OCI-LY3 (cell line): ENCODE results near the gene IQGAP2.

ENCODE experiments used
- H2AFZ ChIP-seq: fragments of 200-600, 300-600 bp; shearing (Covaris generic); 2 replicates; pipeline ENCODE4 v1.6.0; 2014; ENCODE audit warnings: antibody characterized with exemption, low read depth, low read length
- H3K27ac ChIP-seq: fragments of 200-600, 300-600 bp; sonication (generic); 2 replicates; pipeline ENCODE4 v1.5.1; 2014; ENCODE audit warnings: mild to moderate bottlenecking, low read length, moderate library complexity, mixed read lengths
- H3K27me3 ChIP-seq: fragments of 200-600, 300-600 bp; sonication (generic); 2 replicates; pipeline ENCODE4 v1.6.1; 2014; ENCODE audit warnings: low read depth, low read length, mixed read lengths
- H3K36me3 ChIP-seq: fragments of 200-600, 300-600 bp; sonication (generic); replicated peaks from 2 replicates; pipeline ENCODE3; 2014; ENCODE audit warnings: low read depth, low read length, mixed read lengths
- H3K4me1 ChIP-seq: fragments of 300-600, 200-600 bp; sonication (generic); 2 replicates; pipeline ENCODE4 v1.6.1; 2014; ENCODE audit warnings: low read length, mixed read lengths
- H3K4me2 ChIP-seq: fragments of 200-600, 300-600 bp; sonication (generic); 2 replicates; pipeline ENCODE4 v1.6.1; 2014; ENCODE audit warnings: low read length, mixed read lengths
- H3K4me3 ChIP-seq: fragments of 300-600, 200-600 bp; sonication (generic); 2 replicates; pipeline ENCODE4 v1.5.1; 2014; ENCODE audit warnings: antibody characterized with exemption, mild to moderate bottlenecking, low read length, moderate library complexity
- H3K79me2 ChIP-seq: fragments of 300-600, 200-600 bp; shearing (Covaris generic); 2 replicates; pipeline ENCODE4 v1.6.1; 2014; ENCODE audit warnings: mild to moderate bottlenecking, low read length, mixed read lengths
- H3K9ac ChIP-seq: fragments of 300-600, 200-600 bp; shearing (Covaris generic); 2 replicates; pipeline ENCODE4 v1.6.0; 2014; ENCODE audit warnings: mild to moderate bottlenecking, low read length, moderate library complexity
- H3K9me3 ChIP-seq: fragments of 200-600, 300-600 bp; shearing (Covaris generic); 2 replicates; pipeline ENCODE4 v1.6.1; 2014; ENCODE audit warnings: low read length, mixed read lengths; ENCODE audit not compliant: insufficient read depth
- H4K20me1 ChIP-seq: fragments of 200-600, 300-600 bp; sonication (generic); 2 replicates; pipeline ENCODE4 v1.6.1; 2016; ENCODE audit warnings: low read length, mixed read lengths; ENCODE audit not compliant: insufficient read depth
- EZH2phosphoT487 ChIP-seq: fragments of 200-600 bp; shearing (Covaris generic); IDR thresholded peaks from 2 replicates; pipeline ENCODE4 v1.6.1; 2018; ENCODE audit warnings: antibody characterized with exemption, mixed run types, low read depth
- TF ChIP-seq, protein P1 (sequence below): fragments of 200-600, 300-600 bp; sonication (generic); IDR thresholded peaks from 2 replicates; pipeline ENCODE4 v1.5.1; 2014; ENCODE audit warnings: antibody characterized with exemption, low read length, low read depth

IQGAP2 gene

DNA sequence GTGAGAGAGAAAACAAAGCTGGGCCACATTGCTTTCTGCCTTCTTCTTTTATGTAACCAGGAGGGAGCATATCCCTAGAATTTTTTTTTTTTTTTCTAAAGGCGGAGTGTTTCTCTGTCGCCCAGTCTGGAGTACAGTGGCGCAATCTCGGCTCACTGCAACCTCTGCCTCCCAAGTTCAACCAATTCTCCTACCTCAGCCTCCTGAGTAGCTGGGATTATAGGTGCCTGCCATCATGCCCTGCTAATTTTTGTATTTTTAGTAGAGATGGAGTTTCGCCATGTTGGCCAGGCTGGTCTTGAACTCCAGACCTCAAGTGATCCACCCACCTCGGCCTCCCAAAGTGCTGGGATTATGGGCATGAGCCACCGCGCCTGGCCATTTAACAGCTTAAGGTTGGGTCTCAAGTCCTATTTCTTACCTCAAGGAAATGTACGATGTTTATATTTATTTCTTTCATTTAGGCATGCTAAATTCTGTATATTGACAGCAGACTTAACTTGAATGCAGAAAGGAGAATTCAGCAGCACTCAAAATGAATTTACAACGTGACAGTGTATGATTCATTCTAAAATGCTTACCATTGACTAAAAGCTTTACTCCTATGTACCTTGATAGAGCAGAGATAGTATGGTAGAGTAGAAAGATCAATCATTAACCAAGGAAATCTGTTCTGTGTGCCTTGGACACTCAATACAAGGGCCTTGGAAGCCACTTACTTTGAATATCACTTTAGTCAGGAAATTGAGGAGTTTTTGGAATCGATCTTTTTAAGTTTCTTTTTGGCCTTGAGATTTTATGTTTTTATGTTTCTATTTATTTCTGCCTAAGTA is 119.2 kb downstream of the IQGAP2 start:
- Histone ChIP-seq H3K36me3 (no peaks in the 10 kb centered on the region), H3K4me3 (no peak overlapping the region), H3K27ac (no peak overlapping the region), H3K9ac (no peak overlapping the region), H3K79me2 (no peaks in the 10 kb centered on the region), H3K9me3 (no peaks in the 10 kb centered on the region), H3K4me1 (peaks cover 11% of the 10 kb centered on the region), H3K4me2 (no peak overlapping the region), H4K20me1 (no peaks in the 10 kb centered on the region), H2AFZ (no peak overlapping the region), H3K27me3 (no peaks in the 10 kb centered on the region)
- TF ChIP-seq, protein P1, sequence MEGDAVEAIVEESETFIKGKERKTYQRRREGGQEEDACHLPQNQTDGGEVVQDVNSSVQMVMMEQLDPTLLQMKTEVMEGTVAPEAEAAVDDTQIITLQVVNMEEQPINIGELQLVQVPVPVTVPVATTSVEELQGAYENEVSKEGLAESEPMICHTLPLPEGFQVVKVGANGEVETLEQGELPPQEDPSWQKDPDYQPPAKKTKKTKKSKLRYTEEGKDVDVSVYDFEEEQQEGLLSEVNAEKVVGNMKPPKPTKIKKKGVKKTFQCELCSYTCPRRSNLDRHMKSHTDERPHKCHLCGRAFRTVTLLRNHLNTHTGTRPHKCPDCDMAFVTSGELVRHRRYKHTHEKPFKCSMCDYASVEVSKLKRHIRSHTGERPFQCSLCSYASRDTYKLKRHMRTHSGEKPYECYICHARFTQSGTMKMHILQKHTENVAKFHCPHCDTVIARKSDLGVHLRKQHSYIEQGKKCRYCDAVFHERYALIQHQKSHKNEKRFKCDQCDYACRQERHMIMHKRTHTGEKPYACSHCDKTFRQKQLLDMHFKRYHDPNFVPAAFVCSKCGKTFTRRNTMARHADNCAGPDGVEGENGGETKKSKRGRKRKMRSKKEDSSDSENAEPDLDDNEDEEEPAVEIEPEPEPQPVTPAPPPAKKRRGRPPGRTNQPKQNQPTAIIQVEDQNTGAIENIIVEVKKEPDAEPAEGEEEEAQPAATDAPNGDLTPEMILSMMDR = no peak
- no peak for TF ChIP-seq EZH2phosphoT487

DNA sequence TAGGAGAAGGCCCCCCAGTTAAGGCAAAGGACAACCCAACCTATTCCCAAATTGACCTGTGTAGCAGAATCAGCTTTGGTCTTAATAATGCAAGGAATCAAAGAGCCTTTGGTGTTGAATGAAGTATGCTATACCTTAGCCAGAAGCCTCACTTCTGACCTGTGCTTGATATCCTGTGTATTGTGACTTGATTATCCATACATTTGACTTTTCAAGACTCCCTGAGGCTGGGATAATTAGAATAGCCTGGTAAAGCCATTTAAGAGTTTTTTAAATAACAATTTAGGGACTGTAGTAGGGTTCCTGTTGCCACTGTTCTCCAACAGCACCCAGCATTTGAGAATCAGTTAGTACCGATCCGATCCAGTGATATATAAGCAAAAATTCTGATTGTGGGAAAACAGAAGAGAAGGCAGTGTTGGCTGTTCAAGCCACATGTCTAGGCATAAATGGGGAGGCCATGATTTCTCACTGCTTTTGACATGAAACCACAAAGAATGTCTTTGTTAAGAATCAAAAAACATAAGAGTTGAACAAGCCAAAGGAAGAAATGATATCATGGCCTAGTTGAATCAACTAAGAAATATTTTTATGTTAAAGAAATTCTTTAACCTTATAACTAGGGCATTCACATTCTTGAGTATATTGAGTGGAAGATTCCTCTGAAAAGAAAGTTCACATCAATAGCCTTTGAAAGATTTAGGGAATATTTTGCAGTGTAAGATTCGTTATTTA is 121.2 kb downstream of the IQGAP2 start:
- peaks cover 11% of the 10 kb centered on the region for H3K4me1 ChIP-seq
- no peak overlapping the region for H3K9ac ChIP-seq

DNA sequence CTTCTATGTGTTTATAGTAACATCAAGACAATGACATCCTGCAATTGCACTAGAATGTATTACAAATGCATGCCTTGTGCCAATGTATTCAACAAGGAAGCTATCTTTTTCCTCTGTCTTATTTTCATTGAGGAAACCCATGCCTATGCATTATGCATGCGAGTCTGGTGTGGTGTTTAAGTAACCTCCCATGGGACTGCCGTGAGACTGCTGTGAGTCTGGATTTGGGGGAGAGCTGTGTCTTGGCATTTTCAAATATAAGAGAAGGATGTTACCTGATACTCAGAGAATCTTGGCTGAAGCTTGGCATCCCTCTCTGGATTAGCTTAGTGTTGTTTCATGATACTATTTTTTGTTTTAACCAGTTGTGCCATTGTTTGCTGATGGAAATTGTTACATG is 121.8 kb downstream of the IQGAP2 start:
- no peaks in the 10 kb centered on the region for H4K20me1 ChIP-seq
- H3K4me3 ChIP-seq = no peak overlapping the region
- H3K27me3 ChIP-seq = no peaks in the 10 kb centered on the region
- no peaks in the 10 kb centered on the region for H3K36me3 ChIP-seq
- no peaks in the 10 kb centered on the region for H3K79me2 ChIP-seq
- no peak overlapping the region for H3K4me2 ChIP-seq
- TF ChIP-seq, protein P1 = no peak
- TF ChIP-seq EZH2phosphoT487 = no peak
- H3K27ac ChIP-seq = no peak overlapping the region
- H3K4me1 ChIP-seq = peaks cover 11% of the 10 kb centered on the region
- H2AFZ ChIP-seq = no peak overlapping the region
- H3K9ac ChIP-seq = no peak overlapping the region
- no peaks in the 10 kb centered on the region for H3K9me3 ChIP-seq

More for the DNA sequence above, 121.2 kb downstream of the IQGAP2 start:
- Histone ChIP-seq H3K4me2 (no peak overlapping the region), H3K9me3 (no peaks in the 10 kb centered on the region), H3K36me3 (no peaks in the 10 kb centered on the region), H3K4me3 (no peak overlapping the region), H3K27me3 (no peaks in the 10 kb centered on the region), H2AFZ (no peak overlapping the region), H4K20me1 (no peaks in the 10 kb centered on the region), H3K27ac (no peak overlapping the region), H3K79me2 (no peaks in the 10 kb centered on the region)
- TF ChIP-seq EZH2phosphoT487 = no peak
- TF ChIP-seq, protein P1 = no peak

DNA sequence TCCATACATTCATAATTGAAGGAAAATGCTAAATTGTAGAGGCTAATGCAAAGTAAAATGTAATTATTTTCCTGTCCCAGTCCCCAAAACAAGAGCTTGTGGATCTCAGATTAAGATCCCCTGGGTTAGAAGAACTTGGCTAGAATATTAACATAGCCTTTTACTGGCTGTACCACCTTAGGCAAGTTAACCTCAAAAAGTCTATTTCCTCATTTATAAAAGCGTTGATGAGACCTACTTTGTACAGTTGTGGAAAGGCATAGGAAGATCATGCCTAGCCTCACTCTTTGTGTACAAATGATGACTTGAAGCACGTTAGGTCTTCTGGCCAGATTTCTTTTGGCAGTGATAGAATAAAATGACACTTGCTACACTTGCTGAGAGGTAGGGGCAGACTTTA is 122.9 kb downstream of the IQGAP2 start:
- no peak overlapping the region for H3K9ac ChIP-seq
- H3K27me3 ChIP-seq = no peaks in the 10 kb centered on the region
- no peak overlapping the region for H3K4me2 ChIP-seq
- H3K27ac ChIP-seq = no peak overlapping the region
- no peaks in the 10 kb centered on the region for H4K20me1 ChIP-seq
- TF ChIP-seq, protein P1 = no peak
- TF ChIP-seq EZH2phosphoT487 = no peak
- no peaks in the 10 kb centered on the region for H3K9me3 ChIP-seq
- H3K4me1 ChIP-seq = peaks cover 10% of the 10 kb centered on the region
- no peaks in the 10 kb centered on the region for H3K79me2 ChIP-seq
- H3K36me3 ChIP-seq = no peaks in the 10 kb centered on the region
- no peak overlapping the region for H2AFZ ChIP-seq
- H3K4me3 ChIP-seq = no peak overlapping the region
